SK-N-SH (cell line): ENCODE results near the gene CDH13. TPM values are rescaled to one million over a fixed set of nuclear protein-coding genes. Genes with fewer than 3 reads are reported as not detected.

Experiments used
- CTCF ChIA-PET: fragments of 300-600, 350-600 bp; formaldehyde crosslinking; extraction: SDS; loops from one replicate; lab custom pipeline; 2021; lab: Yijun Ruan, JAX
- POLR2A ChIA-PET: fragments of 350-600 bp; sonication (Branson Sonifier 250); formaldehyde crosslinking; extraction: SDS; loops from one replicate; lab custom pipeline; 2020; ENCODE audit warnings: antibody characterized with exemption, inconsistent platforms; lab: Yijun Ruan, JAX
- DNase-seq: peaks from one replicate; pipeline ENCODE4 v3.0.0; 2012
- H2AFZ ChIP-seq: fragments of 200-600 bp; sonication (generic); 2 replicates; pipeline ENCODE4 v1.8.1; 2016; ENCODE audit warnings: antibody characterized with exemption, mild to moderate bottlenecking, low read depth
- H3F3A ChIP-seq: fragments of 200-600 bp; sonication (generic); replicated peaks from 2 replicates; pipeline ENCODE3; 2016; ENCODE audit warnings: antibody characterized with exemption, mild to moderate bottlenecking; ENCODE audit not compliant: insufficient read depth
- H3K27ac ChIP-seq, 2 experiments: fragments of 200-500 bp in 1 of 2; fragments of 200-600 bp in 1 of 2; sonication (Bioruptor generic) in 1 of 2; sonication (generic), shearing (Covaris generic) in 1 of 2; 2 replicates each; pipeline versions ENCODE4 v1.5.1 to v1.6.1; 2014 to 2016; ENCODE audit warnings: low read depth in 2 of 2, inconsistent platforms in 1 of 2, low read length in 1 of 2, mild to moderate bottlenecking in 1 of 2, mixed read lengths in 1 of 2
- H3K27me3 ChIP-seq: fragments of 200-600 bp; sonication (generic), shearing (Covaris generic); 2 replicates; pipeline ENCODE4 v1.6.1; 2016; ENCODE audit warnings: mixed run types; ENCODE audit not compliant: insufficient read depth
- H3K36me3 ChIP-seq, 2 experiments: fragments of 200-500 bp in 1 of 2; fragments of 200-600 bp in 1 of 2; sonication (Bioruptor generic) in 1 of 2; sonication (generic) in 1 of 2; replicated peaks in 1 of 2; 2 replicates each; pipeline versions ENCODE3 to v1.5.1; 2014 to 2016; ENCODE audit warnings: low read length in 1 of 2, mild to moderate bottlenecking in 1 of 2; ENCODE audit not compliant: insufficient read depth in 2 of 2, control insufficient read depth in 1 of 2
- H3K4me1 ChIP-seq, 2 experiments: fragments of 200-500 bp in 1 of 2; fragments of 200-600 bp in 1 of 2; sonication (Bioruptor generic) in 1 of 2; sonication (generic), shearing (Covaris generic) in 1 of 2; 2 replicates each; pipeline versions ENCODE4 v1.5.1 to v1.6.1; 2014 to 2016; ENCODE audit warnings: low read depth in 1 of 2, low read length in 1 of 2, mixed run types in 1 of 2; ENCODE audit not compliant: insufficient read depth in 2 of 2, control insufficient read depth in 1 of 2
- H3K4me2 ChIP-seq: fragments of 200-600 bp; sonication (generic), shearing (Covaris generic); 2 replicates; pipeline ENCODE4 v1.6.1; 2017; ENCODE audit warnings: mixed run types
- H3K4me3 ChIP-seq, 2 experiments: fragments of 200-500 bp in 1 of 2; fragments of 200-600 bp in 1 of 2; sonication (Bioruptor generic) in 1 of 2; sonication (generic), shearing (Covaris generic) in 1 of 2; 2 replicates each; pipeline versions ENCODE4 v1.5.1 to v1.8.1; 2014 to 2016; ENCODE audit warnings: low read depth in 2 of 2, inconsistent platforms in 1 of 2, low read length in 1 of 2, mild to moderate bottlenecking in 1 of 2, mixed read lengths in 1 of 2, moderate library complexity in 1 of 2
- H3K79me2 ChIP-seq: fragments of 200-600 bp; sonication (generic); 2 replicates; pipeline ENCODE4 v1.8.1; 2017; ENCODE audit warnings: mild to moderate bottlenecking; ENCODE audit not compliant: insufficient read depth
- H3K9ac ChIP-seq: fragments of 200-600 bp; sonication (generic); 2 replicates; pipeline ENCODE4 v1.6.1; 2017; ENCODE audit warnings: mixed run types
- H3K9me2 ChIP-seq: fragments of 200-600 bp; sonication (generic); 2 replicates; pipeline ENCODE4 v1.6.1; 2017; ENCODE audit warnings: mixed run types
- H3K9me3 ChIP-seq: fragments of 200-600 bp; sonication (generic); 2 replicates; pipeline ENCODE4 v1.6.1; 2017; ENCODE audit warnings: mixed run types, mild to moderate bottlenecking, moderate library complexity
- H4K20me1 ChIP-seq: fragments of 200-600 bp; sonication (generic); 2 replicates; pipeline ENCODE4 v1.6.1; 2017; ENCODE audit warnings: mild to moderate bottlenecking, mixed run types; ENCODE audit not compliant: insufficient read depth
- EP300 ChIP-seq, 2 experiments: IDR thresholded peaks; 2 replicates each; pipeline versions ENCODE4 v1.4.0 to v1.6.1; 2012; ENCODE audit warnings: borderline replicate concordance in 1 of 2, low read depth in 1 of 2, low read length in 1 of 2
- EZH2phosphoT487 ChIP-seq: fragments of 200-600 bp; sonication (generic); IDR thresholded peaks from 2 replicates; pipeline ENCODE4 v1.6.1; 2017; ENCODE audit warnings: low read depth, mixed run types, mild to moderate bottlenecking, antibody characterized with exemption, moderate library complexity, borderline replicate concordance
- FOXJ3 ChIP-seq: sonication (generic); formaldehyde crosslinking; IDR thresholded peaks from 2 replicates; pipeline ENCODE4 v1.5.1; 2020; ENCODE audit warnings: mild to moderate bottlenecking, missing genetic modification reagents
- MEF2A ChIP-seq: IDR thresholded peaks from 2 replicates; pipeline ENCODE4 v1.4.0; 2012; ENCODE audit warnings: low read depth, borderline replicate concordance
- MXI1 ChIP-seq: IDR thresholded peaks from 2 replicates; pipeline ENCODE4 v1.6.1; 2012; ENCODE audit warnings: mild to moderate bottlenecking, low read depth, low read length, improper control_type of control experiment
- RXRA ChIP-seq: IDR thresholded peaks from 2 replicates; pipeline ENCODE4 v1.4.0; 2012; ENCODE audit warnings: low read depth, mild to moderate bottlenecking, borderline replicate concordance
- SMC3 ChIP-seq: IDR thresholded peaks from 2 replicates; pipeline ENCODE4 v1.6.1; 2012; ENCODE audit warnings: low read depth, low read length, improper control_type of control experiment
- TAF1 ChIP-seq: IDR thresholded peaks from 2 replicates; pipeline ENCODE4 v1.6.1; 2012; ENCODE audit warnings: low read depth, mild to moderate bottlenecking, low read length, moderate library complexity, borderline replicate concordance
- TCF12 ChIP-seq: IDR thresholded peaks from 2 replicates; pipeline ENCODE4 v1.4.0; 2012
- YY1 ChIP-seq: IDR thresholded peaks from 2 replicates; pipeline ENCODE4 v1.4.0; 2012; ENCODE audit warnings: low read depth, mild to moderate bottlenecking
- WGBS: methylation state at CpG from one replicate; pipeline ENCODE4 v1.1.6; 2017; ENCODE audit warnings: low lambda C conversion rate; 5-methylcytosine and 5-hydroxymethylcytosine counted together
- polyA plus RNA-seq, 3 experiments: library from polyadenylated mRNA; depleted of rRNA; stranded (reverse); fragments of >200 nt; gene quantifications; 2 replicates each; pipeline ENCODE4 v1.2.3, GENCODE V29; 2012
- TF ChIP-seq, protein P1 (sequence below): IDR thresholded peaks from 2 replicates; pipeline ENCODE4; 2012
- TF ChIP-seq, protein P2 (sequence below): fragments of 200-600 bp; sonication (generic); IDR thresholded peaks from 2 replicates; pipeline ENCODE4 v1.6.1; 2017; ENCODE audit warnings: antibody characterized with exemption, mild to moderate bottlenecking, moderate library complexity
- TF ChIP-seq, protein P3 (sequence below): fragments of 150-350 bp; IDR thresholded peaks from 2 replicates; pipeline ENCODE4 v1.6.1; 2017; ENCODE audit warnings: antibody characterized with exemption, low read length, low read depth, borderline replicate concordance
- TF ChIP-seq, protein P4 (sequence below): IDR thresholded peaks from 2 replicates; pipeline ENCODE4 v1.6.1; 2012; ENCODE audit warnings: mild to moderate bottlenecking, low read depth, low read length, moderate library complexity

CDH13 gene
- polyA plus RNA-seq, 1 of the 3 experiments (the other 2 are of a cell fraction) = 93.0 TPM

DNA sequence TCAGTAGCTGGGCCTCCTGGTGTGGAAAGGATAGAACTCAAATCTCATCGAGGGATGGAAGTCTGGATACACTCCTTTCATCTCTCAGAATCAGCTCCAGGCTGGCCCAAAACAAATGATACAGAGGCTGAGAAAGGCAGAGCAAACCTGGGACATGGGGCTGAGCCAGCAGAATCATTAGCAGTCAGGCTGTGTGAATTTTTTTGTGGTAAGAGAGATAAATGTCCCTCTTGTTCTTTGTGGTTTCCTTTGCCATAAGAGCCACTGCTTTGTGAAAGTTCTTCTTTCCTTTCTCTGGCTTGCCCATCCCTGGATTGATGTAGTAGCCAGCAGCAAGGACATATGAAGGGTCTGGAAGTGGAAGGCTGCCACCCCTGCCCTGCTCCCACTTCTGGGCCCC is 146.2 kb downstream of the CDH13 start:
- Histone ChIP-seq H3K9ac (no peak overlapping the region), H3K9me3 (no peaks in the 10 kb centered on the region), H4K20me1 (no peaks in the 10 kb centered on the region; the same call in 1 of the 2 replicates), H3K27me3 (no peaks in the 10 kb centered on the region), H3K4me3 (no peak overlapping the region), H3F3A (no peaks in the 10 kb centered on the region), H3K4me2 (no peak overlapping the region), H3K27ac (no peak overlapping the region), H3K9me2 (no peaks in the 10 kb centered on the region), H3K4me1 (no peaks in the 10 kb centered on the region), H2AFZ (no peak overlapping the region), H3K36me3 (no peaks in the 10 kb centered on the region), H3K79me2 (peaks cover 8% of the 10 kb centered on the region)
- POLR2A ChIA-PET = no interaction called here
- DNase-seq = no peak
- CTCF ChIA-PET = no interaction called here
- TF ChIP-seq MEF2A (no peak), EZH2phosphoT487 (no peak), TCF12 (no peak), YY1 (no peak), MXI1 (no peak), SMC3 (no peak), RXRA (no peak), TAF1 (no peak)
- TF ChIP-seq, protein P1, sequence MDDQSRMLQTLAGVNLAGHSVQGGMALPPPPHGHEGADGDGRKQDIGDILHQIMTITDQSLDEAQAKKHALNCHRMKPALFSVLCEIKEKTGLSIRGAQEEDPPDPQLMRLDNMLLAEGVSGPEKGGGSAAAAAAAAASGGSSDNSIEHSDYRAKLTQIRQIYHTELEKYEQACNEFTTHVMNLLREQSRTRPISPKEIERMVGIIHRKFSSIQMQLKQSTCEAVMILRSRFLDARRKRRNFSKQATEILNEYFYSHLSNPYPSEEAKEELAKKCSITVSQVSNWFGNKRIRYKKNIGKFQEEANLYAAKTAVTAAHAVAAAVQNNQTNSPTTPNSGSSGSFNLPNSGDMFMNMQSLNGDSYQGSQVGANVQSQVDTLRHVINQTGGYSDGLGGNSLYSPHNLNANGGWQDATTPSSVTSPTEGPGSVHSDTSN = no peak
- TF ChIP-seq, protein P2, sequence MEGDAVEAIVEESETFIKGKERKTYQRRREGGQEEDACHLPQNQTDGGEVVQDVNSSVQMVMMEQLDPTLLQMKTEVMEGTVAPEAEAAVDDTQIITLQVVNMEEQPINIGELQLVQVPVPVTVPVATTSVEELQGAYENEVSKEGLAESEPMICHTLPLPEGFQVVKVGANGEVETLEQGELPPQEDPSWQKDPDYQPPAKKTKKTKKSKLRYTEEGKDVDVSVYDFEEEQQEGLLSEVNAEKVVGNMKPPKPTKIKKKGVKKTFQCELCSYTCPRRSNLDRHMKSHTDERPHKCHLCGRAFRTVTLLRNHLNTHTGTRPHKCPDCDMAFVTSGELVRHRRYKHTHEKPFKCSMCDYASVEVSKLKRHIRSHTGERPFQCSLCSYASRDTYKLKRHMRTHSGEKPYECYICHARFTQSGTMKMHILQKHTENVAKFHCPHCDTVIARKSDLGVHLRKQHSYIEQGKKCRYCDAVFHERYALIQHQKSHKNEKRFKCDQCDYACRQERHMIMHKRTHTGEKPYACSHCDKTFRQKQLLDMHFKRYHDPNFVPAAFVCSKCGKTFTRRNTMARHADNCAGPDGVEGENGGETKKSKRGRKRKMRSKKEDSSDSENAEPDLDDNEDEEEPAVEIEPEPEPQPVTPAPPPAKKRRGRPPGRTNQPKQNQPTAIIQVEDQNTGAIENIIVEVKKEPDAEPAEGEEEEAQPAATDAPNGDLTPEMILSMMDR = no peak
- 0% methylated on average over 1 of the region's 1 CpG for WGBS

DNA sequence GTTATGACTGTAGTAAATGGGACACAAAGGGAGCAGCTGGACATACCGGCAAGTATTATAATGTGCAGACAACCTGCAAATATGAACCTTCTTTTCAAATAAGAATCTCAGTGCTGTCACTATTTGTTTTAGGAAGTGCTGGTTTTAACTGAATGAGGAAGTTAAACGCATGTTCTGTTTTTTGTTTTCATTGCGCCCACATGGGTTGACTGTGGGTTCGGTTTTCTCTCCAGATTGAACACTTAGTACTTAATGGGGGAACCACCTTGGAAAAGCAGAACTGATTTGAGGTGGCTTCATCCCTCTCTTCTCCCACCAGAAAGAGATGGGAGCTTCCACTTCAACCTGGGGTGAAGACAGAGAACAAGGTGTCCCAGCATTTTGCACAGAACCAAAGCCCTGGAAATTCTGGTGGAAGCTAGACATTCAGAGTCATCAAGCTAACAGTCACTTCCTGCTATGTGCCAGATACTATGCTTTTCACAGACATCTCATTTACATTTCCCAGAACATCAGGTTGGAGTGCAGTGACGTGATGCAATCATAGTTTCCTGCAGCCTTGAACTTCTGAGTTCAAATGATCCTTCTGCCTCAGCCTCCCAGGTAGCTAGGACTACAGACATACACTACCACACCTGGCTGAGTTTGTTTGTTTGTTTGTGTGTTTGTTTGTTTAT is 149.8 kb downstream of the CDH13 start:
- Histone ChIP-seq H2AFZ (no peak overlapping the region), H3K79me2 (no peaks in the 10 kb centered on the region; the same call in none of the 2 replicates), H3F3A (no peaks in the 10 kb centered on the region), H3K4me2 (no peak overlapping the region), H3K27ac (no peak overlapping the region), H3K9me3 (no peaks in the 10 kb centered on the region), H3K4me3 (no peak overlapping the region), H3K4me1 (no peaks in the 10 kb centered on the region), H3K9ac (no peak overlapping the region), H4K20me1 (no peaks in the 10 kb centered on the region), H3K36me3 (no peaks in the 10 kb centered on the region), H3K27me3 (no peaks in the 10 kb centered on the region), H3K9me2 (no peaks in the 10 kb centered on the region)
- 57% methylated on average over 5 of the region's 5 CpGs for WGBS
- DNase-seq = no peak
- TF ChIP-seq, protein P3, sequence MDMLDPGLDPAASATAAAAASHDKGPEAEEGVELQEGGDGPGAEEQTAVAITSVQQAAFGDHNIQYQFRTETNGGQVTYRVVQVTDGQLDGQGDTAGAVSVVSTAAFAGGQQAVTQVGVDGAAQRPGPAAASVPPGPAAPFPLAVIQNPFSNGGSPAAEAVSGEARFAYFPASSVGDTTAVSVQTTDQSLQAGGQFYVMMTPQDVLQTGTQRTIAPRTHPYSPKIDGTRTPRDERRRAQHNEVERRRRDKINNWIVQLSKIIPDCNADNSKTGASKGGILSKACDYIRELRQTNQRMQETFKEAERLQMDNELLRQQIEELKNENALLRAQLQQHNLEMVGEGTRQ = no peak
- TF ChIP-seq, protein P4, sequence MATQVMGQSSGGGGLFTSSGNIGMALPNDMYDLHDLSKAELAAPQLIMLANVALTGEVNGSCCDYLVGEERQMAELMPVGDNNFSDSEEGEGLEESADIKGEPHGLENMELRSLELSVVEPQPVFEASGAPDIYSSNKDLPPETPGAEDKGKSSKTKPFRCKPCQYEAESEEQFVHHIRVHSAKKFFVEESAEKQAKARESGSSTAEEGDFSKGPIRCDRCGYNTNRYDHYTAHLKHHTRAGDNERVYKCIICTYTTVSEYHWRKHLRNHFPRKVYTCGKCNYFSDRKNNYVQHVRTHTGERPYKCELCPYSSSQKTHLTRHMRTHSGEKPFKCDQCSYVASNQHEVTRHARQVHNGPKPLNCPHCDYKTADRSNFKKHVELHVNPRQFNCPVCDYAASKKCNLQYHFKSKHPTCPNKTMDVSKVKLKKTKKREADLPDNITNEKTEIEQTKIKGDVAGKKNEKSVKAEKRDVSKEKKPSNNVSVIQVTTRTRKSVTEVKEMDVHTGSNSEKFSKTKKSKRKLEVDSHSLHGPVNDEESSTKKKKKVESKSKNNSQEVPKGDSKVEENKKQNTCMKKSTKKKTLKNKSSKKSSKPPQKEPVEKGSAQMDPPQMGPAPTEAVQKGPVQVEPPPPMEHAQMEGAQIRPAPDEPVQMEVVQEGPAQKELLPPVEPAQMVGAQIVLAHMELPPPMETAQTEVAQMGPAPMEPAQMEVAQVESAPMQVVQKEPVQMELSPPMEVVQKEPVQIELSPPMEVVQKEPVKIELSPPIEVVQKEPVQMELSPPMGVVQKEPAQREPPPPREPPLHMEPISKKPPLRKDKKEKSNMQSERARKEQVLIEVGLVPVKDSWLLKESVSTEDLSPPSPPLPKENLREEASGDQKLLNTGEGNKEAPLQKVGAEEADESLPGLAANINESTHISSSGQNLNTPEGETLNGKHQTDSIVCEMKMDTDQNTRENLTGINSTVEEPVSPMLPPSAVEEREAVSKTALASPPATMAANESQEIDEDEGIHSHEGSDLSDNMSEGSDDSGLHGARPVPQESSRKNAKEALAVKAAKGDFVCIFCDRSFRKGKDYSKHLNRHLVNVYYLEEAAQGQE = no peak
- TF ChIP-seq EP300 (IDR thresholded peaks at IDR 0.05; ENCODE audit: borderline replicate concordance in 1 of 2, low read depth in 1 of 2, low read length in 1 of 2) (no peak), FOXJ3 (CRISPR knock-in tag) (no peak)
- CTCF ChIA-PET = no interaction called here
- POLR2A ChIA-PET = no interaction called here
